Loucy (cell line): ENCODE measurements around the gene FGF19.

Experiments used
- CTCF ChIP-seq: fragments of 200-600 bp; sonication (generic); conservative IDR thresholded peaks from 2 replicates; pipeline ENCODE4 v1.5.1; 2014; ENCODE audit warnings: mild to moderate bottlenecking, antibody characterized with exemption, low read length
- EZH2phosphoT487 ChIP-seq: fragments of 200-600 bp; IDR thresholded peaks from 2 replicates; pipeline ENCODE4 v1.6.1; 2018; ENCODE audit warnings: antibody characterized with exemption, mild to moderate bottlenecking, moderate library complexity, borderline replicate concordance

GRCh38 chr11:69748637-69749036 lies 44.8 kb upstream of the FGF19 start:
- TF ChIP-seq CTCF (no peak), EZH2phosphoT487 (no peak)
